ENCODE measurements around the gene EFNB2.
A peak's percentile ranks its signal among the peaks of the same experiment; 100 is the strongest.

The EFNB2 gene, protein sequence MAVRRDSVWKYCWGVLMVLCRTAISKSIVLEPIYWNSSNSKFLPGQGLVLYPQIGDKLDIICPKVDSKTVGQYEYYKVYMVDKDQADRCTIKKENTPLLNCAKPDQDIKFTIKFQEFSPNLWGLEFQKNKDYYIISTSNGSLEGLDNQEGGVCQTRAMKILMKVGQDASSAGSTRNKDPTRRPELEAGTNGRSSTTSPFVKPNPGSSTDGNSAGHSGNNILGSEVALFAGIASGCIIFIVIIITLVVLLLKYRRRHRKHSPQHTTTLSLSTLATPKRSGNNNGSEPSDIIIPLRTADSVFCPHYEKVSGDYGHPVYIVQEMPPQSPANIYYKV

DNA sequence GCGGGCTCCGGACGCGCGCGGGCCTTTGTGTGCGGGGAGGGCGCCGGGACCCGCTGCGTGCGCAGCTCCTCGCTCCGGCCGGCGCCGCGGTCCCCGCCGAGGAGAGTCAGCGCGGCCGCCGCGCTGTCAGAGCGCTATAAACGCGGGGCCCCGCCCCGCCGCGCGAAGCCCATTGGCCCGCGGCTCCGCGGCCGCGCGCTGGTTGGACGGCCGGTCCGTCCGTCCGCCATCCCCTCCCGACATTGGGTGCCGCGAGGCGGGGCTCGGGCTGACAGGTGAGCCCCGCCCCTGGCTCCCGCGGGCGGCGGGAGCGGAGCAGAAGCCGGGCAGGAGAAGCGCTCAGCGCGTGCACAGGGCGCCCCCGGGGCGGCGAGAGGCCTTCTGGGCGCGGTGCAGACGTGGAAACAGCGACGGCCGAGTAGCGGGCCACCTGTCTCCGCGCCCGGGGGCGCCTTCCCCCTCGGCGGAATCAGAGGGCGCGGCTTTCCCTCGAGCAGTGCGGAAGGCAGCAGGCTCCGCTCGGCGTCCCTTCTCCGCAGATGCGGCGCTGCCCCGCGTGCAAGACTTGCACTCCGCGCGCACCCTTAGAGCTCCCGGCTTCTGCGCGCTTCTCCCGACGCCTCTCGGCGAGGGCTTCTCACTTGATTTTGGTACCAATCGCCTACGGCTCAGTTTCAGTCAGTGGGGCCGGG lies at the start of gene EFNB2:
Gene EFNB2, minus strand, starts transcription at position 111 of the 692 bp plus-strand sequence. CDS start 698 bp downstream, outside the sequence.
- DNase-seq: peak; percentile 65

DNA sequence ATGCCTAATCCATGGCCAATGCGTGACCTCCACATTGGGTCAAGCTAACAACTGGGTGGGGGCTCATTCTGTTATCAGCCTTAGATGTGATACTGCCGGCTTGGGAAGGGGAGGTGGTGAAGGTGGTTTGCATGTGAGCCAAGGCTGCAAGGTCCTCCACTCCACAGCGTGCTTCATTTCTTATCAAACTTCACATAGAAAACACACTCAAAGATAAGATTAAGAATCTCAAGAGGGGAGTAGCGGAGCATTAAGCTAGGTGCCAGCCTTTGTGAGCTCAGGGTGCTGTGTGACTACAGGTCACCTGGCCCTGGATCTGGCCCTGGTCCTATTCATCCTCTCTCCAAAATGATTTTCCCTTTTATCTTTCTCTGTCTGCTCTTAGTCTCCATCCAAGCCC lies 45.8 kb upstream of the EFNB2 start:
- DNase-seq: no peak

GRCh38 chr13:106575896-106576295 lies 40.4 kb upstream of the EFNB2 start:
- no peak for DNase-seq

- no peak for DNase-seq
Measured at GRCh38 chr13:106573868-106574267, 38.4 kb upstream of the EFNB2 start.

GRCh38 chr13:106573284-106573846 lies 37.9 kb upstream of the EFNB2 start:
- DNase-seq: no peak

GRCh38 chr13:106570299-106570852 lies 34.9 kb upstream of the EFNB2 start:
- DNase-seq: no peak

DNA sequence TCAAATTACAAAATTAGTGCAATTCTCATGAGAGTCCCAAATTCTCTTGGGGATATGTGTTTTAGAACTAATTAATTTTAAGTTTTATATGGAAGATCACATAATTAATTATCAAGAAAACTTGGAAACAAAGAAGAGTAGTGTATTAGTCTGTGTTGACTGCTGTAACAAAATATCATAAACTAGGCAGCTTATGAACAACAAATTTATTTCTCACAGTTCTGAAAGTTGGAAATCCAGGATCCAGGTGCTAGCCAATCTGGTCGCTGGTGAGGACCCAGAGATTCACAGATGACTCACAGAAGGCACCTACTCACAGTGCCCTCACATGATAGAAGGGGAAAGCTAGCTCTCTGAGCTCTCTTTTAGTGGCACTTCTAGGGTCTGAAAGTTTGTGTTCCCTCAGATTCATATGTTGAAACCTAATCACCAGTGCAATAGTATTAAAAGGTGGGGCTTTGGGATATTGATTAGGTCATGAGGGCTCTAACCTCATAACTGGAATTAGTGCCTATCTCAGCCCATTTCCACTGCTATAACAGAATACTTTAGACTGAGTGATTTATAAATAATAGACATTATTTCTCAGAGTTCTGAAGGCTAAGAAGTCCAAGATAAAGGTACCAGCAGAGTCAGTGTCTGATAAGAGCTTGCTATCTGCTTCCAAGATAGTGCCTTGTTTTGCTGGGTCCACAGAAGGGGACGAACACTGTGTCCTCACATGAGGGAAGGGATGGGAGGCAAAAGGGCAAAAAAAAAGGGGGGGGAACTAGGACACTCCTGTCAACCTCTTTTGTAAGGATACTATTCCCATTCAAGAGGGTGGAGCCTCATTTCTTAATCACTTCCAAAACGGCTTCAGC lies 34.0 kb upstream of the EFNB2 start:
- no peak for DNase-seq

- no peak for DNase-seq
Measured at GRCh38 chr13:106568299-106569003, 33.0 kb upstream of the EFNB2 start.

DNA sequence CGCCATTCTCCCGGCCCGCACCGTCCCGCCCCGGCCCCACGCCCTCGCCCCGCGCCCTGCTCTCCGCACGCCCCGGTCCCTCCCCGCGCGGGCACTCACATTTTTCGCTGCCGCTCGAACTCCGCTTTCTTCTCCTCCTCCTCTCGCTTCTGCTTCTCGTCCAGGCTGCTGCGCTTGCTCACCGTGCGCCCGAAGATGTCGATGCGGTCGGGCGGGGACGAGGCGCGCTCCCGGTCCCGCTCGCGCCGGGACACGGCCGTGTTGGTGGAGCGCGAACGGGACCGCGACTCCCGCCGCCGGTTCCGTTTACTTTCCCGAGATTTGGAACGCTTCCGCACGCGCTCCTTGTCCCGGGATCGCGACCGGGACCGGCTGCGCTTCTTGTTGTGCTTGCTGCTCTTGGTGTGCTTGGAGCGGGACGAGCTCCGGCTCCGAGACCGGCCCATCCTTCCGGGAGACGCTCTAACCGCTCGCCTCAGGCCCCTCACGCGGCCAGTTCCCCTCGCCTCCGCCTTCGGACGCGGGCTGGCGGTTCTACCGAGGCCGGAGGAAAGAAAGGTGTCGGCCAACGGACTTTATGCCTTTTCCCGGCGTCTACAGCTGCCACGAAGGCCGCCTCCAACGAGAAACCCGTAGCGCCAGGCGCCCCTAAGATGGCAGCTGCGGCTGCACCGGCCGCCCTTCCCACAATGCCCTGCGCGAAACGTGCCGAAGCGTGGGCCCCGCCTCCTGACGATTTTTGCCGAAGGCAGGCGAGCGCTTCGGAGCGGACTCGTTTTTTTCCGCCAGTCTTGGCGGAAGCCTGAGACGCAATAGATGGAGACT lies 32.2 kb upstream of the EFNB2 start, which contains the start of gene ARGLU1:
Gene ARGLU1, minus strand, starts transcription at position 664 of the 825 bp plus-strand sequence. Its CDS starts 218 bp downstream, at position 446.
- DNase-seq: peak; percentile 81

DNA sequence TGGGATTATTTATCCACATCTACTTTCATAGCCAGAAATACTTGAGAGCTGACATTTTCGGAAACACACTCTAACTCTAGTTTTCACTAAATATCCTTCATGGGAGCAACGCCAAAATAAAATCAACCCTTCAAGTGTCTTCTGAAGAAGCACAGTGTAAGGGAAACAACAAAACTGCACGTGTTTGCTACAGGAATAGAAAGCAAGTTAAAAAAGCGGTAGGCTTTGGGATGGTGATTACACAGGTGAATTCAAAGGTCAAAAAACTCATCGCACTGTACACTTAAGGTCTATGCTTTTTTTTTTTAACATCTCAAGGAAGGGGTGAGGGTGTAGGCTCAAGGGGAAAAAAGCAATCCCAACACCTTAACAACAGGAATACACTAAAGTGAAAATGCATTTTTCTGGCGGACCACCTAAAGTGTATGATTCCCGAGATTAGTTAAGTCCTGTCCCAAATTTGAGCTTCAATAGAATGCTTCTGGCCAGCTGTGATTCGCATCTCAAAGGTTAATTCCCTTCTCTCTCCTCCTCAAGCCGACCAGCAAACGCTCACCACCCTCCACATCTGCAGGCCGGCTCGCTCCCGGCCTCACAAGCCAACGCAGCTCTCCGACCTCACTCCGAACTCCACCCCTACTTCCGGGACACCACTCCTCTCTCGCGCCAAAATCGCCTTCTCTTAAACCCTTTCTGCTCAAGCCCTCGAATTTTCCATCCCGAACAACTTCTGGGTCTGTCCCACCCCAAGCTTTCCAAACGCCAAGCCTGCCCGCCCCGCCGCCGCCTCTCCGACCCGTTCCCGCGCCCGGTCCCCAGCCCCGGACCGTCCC lies 31.4 kb upstream of the EFNB2 start:
- no peak for DNase-seq

- no peak for DNase-seq
Measured at GRCh38 chr13:106565127-106565775, 29.8 kb upstream of the EFNB2 start.

GRCh38 chr13:106562301-106562700 lies 26.8 kb upstream of the EFNB2 start:
- DNase-seq: no peak

- DNase-seq: no peak
Measured at GRCh38 chr13:106561551-106562170, 26.2 kb upstream of the EFNB2 start.

DNA sequence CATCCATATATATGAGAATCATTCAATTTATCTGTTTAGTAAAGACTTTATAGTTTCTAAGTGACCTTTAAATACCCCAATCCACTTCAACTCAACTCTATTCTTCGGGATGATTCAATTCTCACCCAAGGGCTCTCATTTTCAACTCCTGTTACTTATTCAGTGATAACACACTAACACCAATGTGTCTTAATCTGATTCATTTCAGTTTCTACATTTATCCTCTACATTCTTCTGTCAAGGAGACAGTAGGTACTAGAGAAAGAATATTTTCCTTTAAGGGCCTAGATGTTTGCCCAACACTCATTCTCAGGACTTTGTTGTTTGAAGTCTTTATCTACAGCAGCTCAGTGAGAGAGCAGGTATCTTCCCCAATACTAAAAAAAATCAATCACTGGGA lies 25.4 kb upstream of the EFNB2 start:
- no peak for DNase-seq

DNA sequence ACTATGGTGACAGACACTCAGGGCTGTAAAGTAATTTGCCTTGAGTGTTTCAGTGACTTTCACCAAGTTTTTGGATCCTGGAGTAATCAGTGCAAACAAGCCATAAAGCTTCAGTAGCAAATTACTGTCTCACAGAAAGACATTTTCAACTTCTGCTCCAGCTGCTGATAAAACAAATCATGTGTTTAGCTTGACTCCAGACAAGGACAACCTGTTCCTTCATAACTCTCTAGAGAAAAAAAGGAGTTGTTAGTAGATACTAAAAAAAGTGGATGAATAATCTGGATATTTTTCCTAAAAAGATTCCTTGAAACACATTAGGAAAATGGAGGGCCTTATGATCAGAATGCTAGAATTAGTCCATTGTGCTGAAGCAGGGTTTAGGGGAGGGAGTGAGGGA lies 23.1 kb upstream of the EFNB2 start:
- no peak for DNase-seq

DNA sequence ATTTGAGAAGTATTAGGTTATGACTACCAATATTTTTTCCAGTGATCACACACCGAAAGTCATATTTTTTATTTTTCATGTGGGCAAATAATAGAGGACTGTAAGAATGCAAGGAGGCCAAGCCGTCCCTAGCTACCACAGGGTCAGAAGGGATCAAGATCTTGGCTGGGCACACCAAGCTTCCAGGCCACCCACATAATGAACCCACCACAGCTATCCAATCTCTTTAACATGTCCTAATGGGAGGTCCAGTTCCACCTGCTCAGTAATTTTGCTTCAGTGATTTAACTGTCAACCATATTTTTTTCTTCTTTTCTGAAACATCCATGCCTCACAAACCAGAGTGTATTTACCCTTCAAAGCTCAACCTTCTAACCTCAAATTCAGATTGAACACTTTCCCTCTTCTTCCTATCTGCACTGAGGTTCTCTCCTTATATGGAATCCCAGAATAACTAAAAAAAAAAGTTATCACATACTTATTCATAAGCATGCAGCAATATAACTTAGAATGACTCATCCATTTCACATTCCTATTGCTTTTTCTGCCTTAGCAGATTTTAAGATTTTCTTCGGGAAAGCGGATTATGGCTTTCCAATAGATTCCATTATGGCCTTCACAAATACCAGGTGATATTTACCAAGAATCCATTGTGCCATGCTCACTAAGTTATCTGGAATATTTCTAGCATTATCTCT lies 20.3 kb upstream of the EFNB2 start:
- DNase-seq: no peak

- DNase-seq: no peak
Measured at GRCh38 chr13:106551751-106552150, 16.3 kb upstream of the EFNB2 start.

GRCh38 chr13:106551350-106551749 lies 15.9 kb upstream of the EFNB2 start:
- no peak for DNase-seq
